Measurements from ENCODE around the gene CPT1A. TPM values are rescaled to one million over a fixed set of nuclear protein-coding genes. Genes with fewer than 3 reads are reported as not detected.

Gene CPT1A
- total RNA-seq, 1 experiment from 2014 or later = 43.6 TPM

DNA sequence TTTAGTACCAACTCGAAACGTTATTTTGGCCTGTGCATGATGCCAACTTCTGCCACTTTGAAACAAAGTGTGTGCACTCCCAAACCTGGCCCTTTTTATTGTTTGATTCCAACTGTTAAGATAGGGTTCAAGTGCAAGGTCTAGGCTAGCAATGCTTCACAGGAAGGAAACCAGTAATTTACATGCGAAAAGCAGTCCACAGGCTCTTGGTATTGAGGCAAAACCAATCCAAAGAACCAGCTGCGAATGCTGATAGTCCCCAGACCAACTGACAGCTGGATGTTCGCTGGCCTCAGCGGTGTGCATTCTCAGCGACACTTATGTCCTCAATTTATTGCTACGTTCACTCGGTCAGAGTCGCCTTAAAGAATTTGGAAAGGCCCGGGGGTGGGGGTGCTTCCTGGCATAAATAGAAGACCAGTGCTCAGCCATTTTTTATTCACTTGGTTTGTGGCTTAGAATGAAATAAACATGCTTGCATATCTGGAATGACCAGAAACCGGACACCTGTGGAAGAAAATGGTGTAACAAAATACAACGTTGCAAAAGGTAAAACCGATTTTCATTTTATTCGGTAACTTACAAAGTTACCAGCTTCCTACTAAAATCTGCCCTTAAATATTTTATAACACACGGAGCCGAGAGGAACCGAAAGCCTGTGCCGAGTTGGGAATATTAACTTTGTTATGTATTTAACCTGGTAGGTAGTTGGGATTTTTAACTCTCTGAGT, 1.6 kb downstream of the CPT1A start:
- no peak for DNase-seq
- Histone ChIP-seq H3K27me3 (no peaks in the 10 kb centered on the region), H3K4me3 (peak overlapping the region; percentile 86), H3K9me3 (no peaks in the 10 kb centered on the region), H3K36me3 (peaks cover 25% of the 10 kb centered on the region)

DNA sequence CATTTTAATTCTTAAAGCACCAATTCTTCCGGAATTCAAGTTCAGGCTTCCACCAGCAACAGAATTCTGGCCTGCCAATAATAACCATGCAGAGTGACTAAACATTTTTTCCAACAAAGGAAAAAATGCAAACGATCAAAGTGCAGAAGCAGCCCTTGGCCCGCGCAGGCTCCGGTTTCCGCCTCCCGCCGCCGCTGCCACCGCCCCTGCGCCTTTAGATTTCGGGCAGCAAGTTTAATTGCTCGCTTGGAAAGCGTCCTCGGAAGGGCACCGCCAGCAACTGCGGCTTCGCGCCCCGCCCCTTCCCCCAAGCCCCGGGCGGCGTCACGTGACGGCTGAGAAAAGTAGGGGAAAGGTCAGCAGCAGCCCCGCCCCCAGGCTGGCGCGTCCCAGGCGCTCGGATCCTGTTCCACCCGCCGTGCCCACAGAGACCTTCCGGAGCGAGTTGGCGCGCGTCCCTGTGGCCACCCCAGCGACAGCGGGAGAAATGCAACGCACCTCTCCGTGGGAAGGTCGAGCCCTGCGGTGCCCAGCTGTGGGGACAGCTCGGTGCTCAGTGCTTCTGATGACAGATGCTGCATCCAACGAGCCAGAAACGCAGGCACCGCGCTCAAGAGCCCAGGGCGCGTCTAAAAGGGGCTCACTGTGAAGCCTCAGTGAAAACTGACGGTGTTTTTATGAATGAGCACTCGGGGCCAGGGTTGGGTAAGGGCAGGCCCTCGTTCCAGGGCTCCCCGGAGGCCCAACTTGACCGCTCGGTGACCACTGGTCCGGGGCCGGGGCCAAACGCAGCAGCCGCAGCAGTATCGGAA, 2.5 kb downstream of the CPT1A start:
- DNase-seq = peak; percentile 96
- Histone ChIP-seq H3K27me3 (no peaks in the 10 kb centered on the region), H3K36me3 (peaks cover 26% of the 10 kb centered on the region), H3K9me3 (no peaks in the 10 kb centered on the region), H3K4me3 (peak overlapping the region; percentile 86)

GRCh38 chr11:68838572-68838964, 3.1 kb downstream of the CPT1A start:
- Histone ChIP-seq H3K4me3 (peak overlapping the region; percentile 86), H3K9me3 (no peaks in the 10 kb centered on the region), H3K36me3 (peaks cover 28% of the 10 kb centered on the region), H3K27me3 (no peaks in the 10 kb centered on the region)
- DNase-seq = peak; percentile 26

DNA sequence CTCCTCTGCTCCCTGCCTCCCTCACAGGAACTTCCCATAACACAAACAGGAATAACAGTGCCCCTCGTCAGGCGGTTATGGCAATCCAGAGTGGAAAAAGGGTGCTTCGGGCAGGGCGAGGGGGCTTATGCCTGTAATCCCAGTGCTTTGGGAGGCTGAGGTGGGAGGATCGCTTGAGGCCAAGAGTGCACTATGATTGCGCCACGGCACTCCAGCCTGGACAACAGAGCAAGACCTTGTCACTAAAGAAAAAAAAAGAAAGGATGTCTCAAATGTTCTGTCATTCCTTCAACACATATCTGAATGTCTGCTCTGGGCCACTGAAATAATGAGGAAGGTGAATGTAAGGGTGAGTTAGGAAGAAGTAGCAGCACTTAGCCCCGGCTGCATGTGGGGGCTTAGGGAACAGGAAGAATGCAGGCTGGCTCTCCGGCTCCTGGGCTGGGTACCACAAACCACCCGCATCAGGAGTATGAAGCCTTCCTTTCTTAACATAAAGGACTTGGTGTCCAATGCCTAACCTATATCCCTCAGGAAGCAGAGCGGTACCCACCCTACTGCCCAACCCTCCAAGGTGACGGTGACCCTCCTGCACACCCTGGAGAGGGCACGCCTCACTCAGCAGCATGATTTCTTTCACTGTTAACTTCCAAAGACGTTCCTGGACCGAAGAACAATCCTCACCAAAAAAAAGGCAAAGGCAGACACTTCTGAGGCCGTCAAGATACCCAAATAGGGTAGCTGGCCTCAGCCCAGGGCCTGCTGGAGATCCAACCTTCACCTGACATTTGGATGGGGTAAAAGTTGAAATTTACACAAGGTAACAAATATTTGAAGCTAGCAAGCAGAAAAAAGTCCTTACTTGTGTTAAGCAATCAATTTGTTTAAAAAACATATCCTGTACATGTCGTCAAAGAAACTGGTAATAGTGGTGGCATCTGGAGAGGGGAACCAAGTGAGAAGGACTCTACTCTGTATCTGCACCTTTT, 3.8 kb downstream of the CPT1A start:
- no peak overlapping the region; the same call in 1 of the 2 replicates for H3K4me3 ChIP-seq
- H3K9me3 ChIP-seq = no peaks in the 10 kb centered on the region

GRCh38 chr11:68835749-68836148, 6.0 kb downstream of the CPT1A start:
- Histone ChIP-seq H3K36me3 (peaks cover 47% of the 10 kb centered on the region), H3K9me3 (no peaks in the 10 kb centered on the region), H3K27me3 (no peaks in the 10 kb centered on the region), H3K4me3 (no peak overlapping the region)
- DNase-seq = no peak

More for the DNA sequence above, 3.8 kb downstream of the CPT1A start:
- no peak for DNase-seq
- Histone ChIP-seq H3K36me3 (peaks cover 34% of the 10 kb centered on the region), H3K27me3 (no peaks in the 10 kb centered on the region)

DNA sequence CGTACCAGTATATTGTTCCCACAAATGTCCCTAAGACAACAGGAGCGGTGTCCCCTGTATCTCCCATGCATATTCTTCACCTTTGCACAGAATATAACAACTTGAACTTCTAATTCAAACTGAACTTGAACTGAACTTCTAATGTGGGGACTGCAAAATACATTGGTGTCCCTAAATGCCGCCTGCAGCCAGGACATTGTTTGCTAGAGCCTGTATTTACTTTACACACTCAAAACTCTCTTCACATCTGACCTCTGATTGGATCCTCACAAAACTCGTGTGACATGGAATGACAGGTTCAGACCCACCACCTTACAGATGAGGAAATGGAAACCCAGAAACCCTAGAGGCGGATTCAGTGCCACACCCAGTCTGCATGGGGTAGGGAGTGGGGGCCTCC, 6.4 kb downstream of the CPT1A start:
- Histone ChIP-seq H3K4me3 (no peak overlapping the region), H3K27me3 (no peaks in the 10 kb centered on the region), H3K9me3 (no peaks in the 10 kb centered on the region), H3K36me3 (peaks cover 51% of the 10 kb centered on the region)
- DNase-seq = no peak

GRCh38 chr11:68832476-68833181, 9.1 kb downstream of the CPT1A start:
- Histone ChIP-seq H3K9me3 (no peaks in the 10 kb centered on the region), H3K4me3 (no peak overlapping the region), H3K36me3 (peaks cover 48% of the 10 kb centered on the region), H3K27me3 (no peaks in the 10 kb centered on the region)
- DNase-seq = peak; percentile 69

- no peak for DNase-seq
- Histone ChIP-seq H3K36me3 (peaks cover 33% of the 10 kb centered on the region), H3K4me3 (no peak overlapping the region), H3K27me3 (no peaks in the 10 kb centered on the region), H3K9me3 (no peaks in the 10 kb centered on the region)
These were observed 10.6 kb downstream of the CPT1A start for GRCh38 chr11:68831124-68831523.

- H3K27me3 ChIP-seq = no peaks in the 10 kb centered on the region
- peaks cover 30% of the 10 kb centered on the region for H3K36me3 ChIP-seq
- no peak for DNase-seq
- no peaks in the 10 kb centered on the region for H3K9me3 ChIP-seq
- H3K4me3 ChIP-seq = no peak overlapping the region
These were observed 12.1 kb downstream of the CPT1A start for GRCh38 chr11:68829581-68829980.

DNA sequence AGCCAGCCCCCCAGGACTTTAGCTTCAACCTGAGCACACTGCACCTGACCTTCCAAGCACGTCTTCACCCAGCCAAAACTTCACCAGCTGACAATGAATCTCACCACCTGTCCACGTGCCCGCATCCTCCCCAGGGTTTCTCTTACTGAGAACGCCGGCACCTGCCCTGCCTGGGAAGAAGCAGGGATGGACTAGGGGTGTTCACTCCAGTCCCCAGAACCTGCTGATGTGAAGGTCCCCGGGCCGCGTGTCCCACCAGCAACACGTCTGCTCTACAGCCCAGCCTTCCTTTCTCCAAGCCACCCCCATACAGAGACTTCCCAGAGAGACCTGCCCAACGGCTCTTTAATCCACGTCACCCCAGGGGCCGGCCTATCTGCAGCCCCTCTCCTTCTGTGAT, 12.8 kb downstream of the CPT1A start:
- no peak for DNase-seq
- H3K9me3 ChIP-seq = no peaks in the 10 kb centered on the region
- peaks cover 27% of the 10 kb centered on the region for H3K36me3 ChIP-seq
- H3K4me3 ChIP-seq = no peak overlapping the region
- H3K27me3 ChIP-seq = no peaks in the 10 kb centered on the region

DNA sequence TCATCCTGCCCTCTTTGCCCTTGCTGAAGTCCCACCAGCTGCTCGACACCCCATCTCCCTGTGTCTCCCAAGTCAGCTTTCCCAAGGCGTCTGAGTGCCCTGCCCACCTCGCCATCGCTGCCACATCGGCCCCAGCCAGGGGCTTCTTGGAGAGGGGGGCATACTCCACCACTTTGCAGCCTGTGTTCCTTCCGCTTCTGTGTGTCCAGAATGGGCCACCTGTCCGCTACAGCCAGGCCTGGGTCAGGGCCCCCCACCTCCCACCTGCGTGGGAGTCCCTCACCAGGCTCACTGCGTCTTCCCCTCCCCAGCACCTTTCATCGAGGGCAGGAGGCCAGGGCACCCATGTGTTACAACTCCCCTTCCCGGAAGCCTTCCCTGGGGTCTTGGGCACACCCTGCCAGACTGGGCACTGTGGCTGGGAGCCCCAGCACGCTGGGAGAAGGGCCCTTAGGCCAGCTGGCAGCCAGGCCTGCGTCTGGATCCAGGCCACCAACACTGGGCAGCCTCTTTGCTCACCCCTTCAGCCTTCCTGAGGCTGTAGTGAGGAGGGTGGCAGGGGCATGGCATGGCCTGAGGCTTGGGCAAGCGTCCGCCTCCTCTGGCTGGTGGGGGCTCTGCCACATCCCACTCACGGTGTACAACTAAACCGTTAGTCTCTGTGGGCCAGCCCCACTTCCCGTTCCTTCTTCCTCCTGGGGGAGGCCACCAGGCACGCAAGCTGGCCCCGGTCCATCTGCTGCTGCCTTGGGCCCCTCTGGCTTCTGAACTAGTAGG, 13.4 kb downstream of the CPT1A start:
- H3K36me3 ChIP-seq = peaks cover 26% of the 10 kb centered on the region
- DNase-seq = no peak
- H3K9me3 ChIP-seq = no peaks in the 10 kb centered on the region
- H3K4me3 ChIP-seq = no peak overlapping the region
- no peaks in the 10 kb centered on the region for H3K27me3 ChIP-seq

- no peak for DNase-seq
- H3K9me3 ChIP-seq = no peaks in the 10 kb centered on the region
- peaks cover 23% of the 10 kb centered on the region for H3K36me3 ChIP-seq
- no peak overlapping the region for H3K4me3 ChIP-seq
- H3K27me3 ChIP-seq = no peaks in the 10 kb centered on the region
These were observed 14.0 kb downstream of the CPT1A start for GRCh38 chr11:68827733-68828132.

GRCh38 chr11:68826726-68827125, 15.0 kb downstream of the CPT1A start:
- DNase-seq = no peak
- no peaks in the 10 kb centered on the region for H3K27me3 ChIP-seq
- peaks cover 19% of the 10 kb centered on the region for H3K36me3 ChIP-seq
- no peaks in the 10 kb centered on the region for H3K9me3 ChIP-seq
- H3K4me3 ChIP-seq = no peak overlapping the region

DNA sequence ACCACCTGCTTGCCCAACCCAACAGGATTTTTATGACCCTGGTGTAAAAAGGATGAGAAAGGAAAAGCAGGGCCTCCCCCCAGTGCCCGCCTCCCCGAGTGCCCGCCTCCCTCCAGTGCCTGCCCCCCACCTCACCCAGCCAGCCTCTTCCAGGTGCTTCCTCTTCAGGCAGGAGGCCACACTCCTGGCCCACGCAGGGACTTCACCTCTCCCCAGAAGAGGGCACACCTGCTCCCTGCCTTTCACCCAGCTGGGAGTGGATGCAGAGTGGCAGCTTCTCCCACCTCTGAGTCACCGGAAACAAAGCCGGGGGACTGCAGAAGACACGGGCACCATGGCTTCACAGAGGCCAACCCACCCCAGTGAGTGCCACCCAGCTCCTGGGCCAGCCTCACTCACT, 16.1 kb downstream of the CPT1A start:
- no peak overlapping the region for H3K4me3 ChIP-seq

DNA sequence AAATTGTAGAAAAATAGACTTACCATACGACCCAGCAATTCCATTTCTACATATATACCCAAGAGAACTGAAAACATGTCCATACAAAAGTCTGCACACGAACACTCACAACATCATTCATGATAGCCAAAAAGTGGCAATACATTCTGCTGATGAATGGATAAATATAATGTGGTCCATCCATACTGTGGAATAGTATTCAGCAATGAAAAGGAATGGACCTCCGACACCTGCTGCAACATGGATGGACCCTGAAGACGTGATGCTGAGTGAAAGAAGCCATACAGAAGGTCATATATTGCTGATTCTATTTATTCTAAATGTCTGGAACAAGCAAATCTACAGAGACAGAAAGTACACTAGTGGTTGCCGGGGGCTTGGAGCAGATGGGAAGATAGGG, 19.2 kb downstream of the CPT1A start:
- H3K9me3 ChIP-seq = no peaks in the 10 kb centered on the region
- H3K36me3 ChIP-seq = peaks cover 6% of the 10 kb centered on the region
- DNase-seq = no peak
- no peaks in the 10 kb centered on the region for H3K27me3 ChIP-seq
- H3K4me3 ChIP-seq = no peak overlapping the region

More for the DNA sequence above, 16.1 kb downstream of the CPT1A start:
- no peaks in the 10 kb centered on the region for H3K9me3 ChIP-seq
- peaks cover 12% of the 10 kb centered on the region for H3K36me3 ChIP-seq
- H3K27me3 ChIP-seq = no peaks in the 10 kb centered on the region
- no peak for DNase-seq
